GM18868 (cell line): Measurements from ENCODE around the gene ACSF3.
"Not testable (repeated sequence)": the region's sequence is repeated elsewhere in the genome, so short reads cannot be mapped to it uniquely, and the experiment has no call there.

Experiments used
- ATAC-seq: cut with Tn5 transposase; IDR thresholded peaks from one replicate; pipeline ENCODE4 v1.9.1; 2021; ENCODE audit warnings: mild to moderate bottlenecking, moderate library complexity; ENCODE audit not compliant: unreplicated experiment

ACSF3 gene

GRCh38 chr16:89156740-89157645 lies 63.3 kb downstream of the ACSF3 start:
- ATAC-seq = no peak

- ATAC-seq = no peak
Measured at GRCh38 chr16:89157778-89158177, 64.1 kb downstream of the ACSF3 start.

GRCh38 chr16:89159066-89159849 lies 65.6 kb downstream of the ACSF3 start:
- no peak for ATAC-seq

- no peak for ATAC-seq
Measured at GRCh38 chr16:89159850-89160354, 66.2 kb downstream of the ACSF3 start.

GRCh38 chr16:89160977-89161701 lies 67.5 kb downstream of the ACSF3 start:
- no peak for ATAC-seq

- no peak for ATAC-seq
Measured at GRCh38 chr16:89161763-89162713, 68.4 kb downstream of the ACSF3 start.

GRCh38 chr16:89163297-89163696 lies 69.6 kb downstream of the ACSF3 start:
- ATAC-seq = no peak

- no peak for ATAC-seq
Measured at GRCh38 chr16:89164436-89164835, 70.8 kb downstream of the ACSF3 start.

- no peak for ATAC-seq
Measured at GRCh38 chr16:89164847-89165680, 71.4 kb downstream of the ACSF3 start.

GRCh38 chr16:89165681-89165979 lies 72.0 kb downstream of the ACSF3 start:
- ATAC-seq = not testable (repeated sequence)

- ATAC-seq = no peak
Measured at GRCh38 chr16:89166696-89167424, 73.2 kb downstream of the ACSF3 start.

GRCh38 chr16:89167425-89167941 lies 73.8 kb downstream of the ACSF3 start:
- ATAC-seq = no peak

GRCh38 chr16:89168381-89169189 lies 74.9 kb downstream of the ACSF3 start:
- no peak for ATAC-seq

- no peak for ATAC-seq
Measured at GRCh38 chr16:89169778-89170177, 76.1 kb downstream of the ACSF3 start.

- ATAC-seq = no peak
Measured at GRCh38 chr16:89170346-89171215, 76.9 kb downstream of the ACSF3 start.
